GM23338 (cell line): ENCODE data around the gene RPS6KB1. TPM values are rescaled to one million over a fixed set of nuclear protein-coding genes. Genes with fewer than 3 reads are reported as not detected.

ENCODE experiments used
- ATAC-seq: fragments of 200-7000 bp; cut with Tn5 transposase; 3 replicates; pipeline ENCODE4 v1.9.1; 2020
- DNase-seq: peaks from one replicate; pipeline ENCODE4 v3.0.0-alpha.2; 2015; ENCODE audit warnings: low spot score
- H2AFZ ChIP-seq: fragments of 200-600 bp; sonication (generic); 2 replicates; pipeline ENCODE4 v1.8.0; 2016; ENCODE audit warnings: antibody characterized with exemption, mild to moderate bottlenecking, moderate library complexity
- H3F3A ChIP-seq: fragments of 200-600 bp; sonication (generic); replicated peaks from 2 replicates; pipeline ENCODE4 v1.8.0; 2017; ENCODE audit warnings: antibody characterized with exemption, mixed run types, low read depth
- H3K27ac ChIP-seq: fragments of 200-600 bp; sonication (generic); 2 replicates; pipeline ENCODE4 v1.6.1; 2016; ENCODE audit warnings: low read depth
- H3K27me3 ChIP-seq: fragments of 200-600 bp; sonication (generic); 2 replicates; pipeline ENCODE4 v1.8.0; 2016; ENCODE audit warnings: mild to moderate bottlenecking, mixed run types, moderate library complexity; ENCODE audit not compliant: insufficient read depth
- H3K36me3 ChIP-seq: fragments of 200-600 bp; sonication (generic); 2 replicates; pipeline ENCODE4 v1.8.0; 2016; ENCODE audit warnings: mild to moderate bottlenecking; ENCODE audit not compliant: insufficient read depth
- H3K4me1 ChIP-seq: fragments of 200-600 bp; sonication (generic); 2 replicates; pipeline ENCODE4 v1.8.0; 2016; ENCODE audit warnings: mild to moderate bottlenecking, moderate library complexity; ENCODE audit not compliant: insufficient read depth
- H3K4me2 ChIP-seq: fragments of 200-600 bp; sonication (generic); 2 replicates; pipeline ENCODE4 v1.7.1; 2017; ENCODE audit warnings: mixed run types
- H3K4me3 ChIP-seq: fragments of 200-600 bp; sonication (generic); 2 replicates; pipeline ENCODE4 v1.6.1; 2016; ENCODE audit warnings: mixed run types
- H3K79me2 ChIP-seq: fragments of 200-600 bp; sonication (generic); replicated peaks from 2 replicates; pipeline ENCODE4 v1.8.0; 2017; ENCODE audit warnings: mild to moderate bottlenecking; ENCODE audit not compliant: insufficient read depth
- H3K9me2 ChIP-seq: fragments of 200-600 bp; sonication (generic); 2 replicates; pipeline ENCODE4 v1.8.0; 2017; ENCODE audit not compliant: insufficient read depth
- H4K20me1 ChIP-seq: fragments of 200-600 bp; sonication (generic); replicated peaks from 2 replicates; pipeline ENCODE4 v1.8.0; 2017; ENCODE audit warnings: mild to moderate bottlenecking; ENCODE audit not compliant: insufficient read depth
- H3K27ac Mint-ChIP-seq: 2 replicates; pipeline ENCODE4 v1.8.0; 2020; ENCODE audit warnings: inconsistent platforms, mild to moderate bottlenecking, moderate library complexity, mixed read lengths
- H3K27me3 Mint-ChIP-seq: 3 replicates; pipeline ENCODE4 v1.8.0; 2022; ENCODE audit warnings: low read depth, mild to moderate bottlenecking, moderate library complexity, mixed read lengths, inconsistent platforms; ENCODE audit not compliant: insufficient read depth, poor library complexity
- H3K36me3 Mint-ChIP-seq: 3 replicates; pipeline ENCODE4 v1.8.0; 2021; ENCODE audit warnings: low read depth, mild to moderate bottlenecking, inconsistent platforms, moderate library complexity, mixed read lengths
- H3K4me1 Mint-ChIP-seq: 3 replicates; pipeline ENCODE4 v1.8.0; 2020; ENCODE audit warnings: mild to moderate bottlenecking, inconsistent platforms, mixed read lengths
- H3K4me3 Mint-ChIP-seq: 3 replicates; pipeline ENCODE4 v1.8.0; 2021; ENCODE audit warnings: moderate library complexity, mild to moderate bottlenecking, inconsistent platforms, mixed read lengths
- H3K9me3 Mint-ChIP-seq: 3 replicates; pipeline ENCODE4 v1.8.0; 2020; ENCODE audit warnings: moderate library complexity, mild to moderate bottlenecking, inconsistent platforms, mixed read lengths
- CREB1 ChIP-seq: fragments of 250-450 bp; sonication (Bioruptor Pico); IDR thresholded peaks from 2 replicates; pipeline ENCODE4 v1.5.0; 2020; ENCODE audit warnings: low read depth, mild to moderate bottlenecking, moderate library complexity
- CTCF ChIP-seq, 2 experiments: fragments of 200-600 bp in 1 of 2; sonication (generic) in 1 of 2; conservative IDR thresholded peaks; 2 replicates each; pipeline versions ENCODE4 v1.5.1 to v1.6.1; 2016 to 2017; ENCODE audit warnings: antibody characterized with exemption in 2 of 2, low read depth in 2 of 2, mild to moderate bottlenecking in 2 of 2, moderate library complexity in 1 of 2
- ETS1 ChIP-seq: IDR thresholded peaks from 2 replicates; pipeline ENCODE4 v1.6.1; 2016; ENCODE audit warnings: antibody characterized with exemption
- EZH2 ChIP-seq: fragments of 200-600 bp; sonication (generic); IDR thresholded peaks from one replicate; pipeline ENCODE4 v1.8.0; 2017; ENCODE audit warnings: antibody characterized with exemption, mild to moderate bottlenecking, low read depth; ENCODE audit not compliant: unreplicated experiment
- EZH2phosphoT487 ChIP-seq: fragments of 200-600 bp; sonication (generic); IDR thresholded peaks from one replicate; pipeline ENCODE4 v1.8.1; 2018; ENCODE audit warnings: antibody characterized with exemption; ENCODE audit not compliant: unreplicated experiment
- JUNB ChIP-seq: IDR thresholded peaks from one replicate; pipeline ENCODE4 v1.6.1; 2016; ENCODE audit warnings: antibody characterized with exemption; ENCODE audit not compliant: unreplicated experiment
- NANOG ChIP-seq: IDR thresholded peaks from 2 replicates; pipeline ENCODE4 v1.6.1; 2016; ENCODE audit warnings: antibody characterized with exemption, borderline replicate concordance
- POLR2AphosphoS5 ChIP-seq: IDR thresholded peaks from 2 replicates; pipeline ENCODE4 v1.6.1; 2016; ENCODE audit warnings: antibody characterized with exemption, low read depth
- REST ChIP-seq: IDR thresholded peaks from one replicate; pipeline ENCODE4 v1.6.1; 2018; ENCODE audit warnings: antibody characterized with exemption; ENCODE audit not compliant: unreplicated experiment
- STAT1 ChIP-seq: IDR thresholded peaks from one replicate; pipeline ENCODE4 v1.6.1; 2016; ENCODE audit warnings: antibody characterized with exemption; ENCODE audit not compliant: unreplicated experiment
- ZNF114 ChIP-seq: fragments of 250-450 bp; sonication (Bioruptor Pico); IDR thresholded peaks from 2 replicates; pipeline ENCODE4 v1.5.0; 2020; ENCODE audit warnings: mild to moderate bottlenecking, moderate library complexity
- ZNF331 ChIP-seq: fragments of 250-450 bp; sonication (Bioruptor Pico); IDR thresholded peaks from 2 replicates; pipeline ENCODE4 v1.5.0; 2020; ENCODE audit warnings: low read depth, mild to moderate bottlenecking, moderate library complexity
- ZNF462 ChIP-seq: fragments of 250-450 bp; sonication (Bioruptor Pico); IDR thresholded peaks from 2 replicates; pipeline ENCODE4 v1.5.0; 2020; ENCODE audit warnings: mild to moderate bottlenecking, moderate library complexity
- polyA plus RNA-seq: library from polyadenylated mRNA; unstranded; fragments of >200 nt; fragmentation: Nextera tagmentation; extraction: Ambion mirVana; gene quantifications from 2 replicates; pipeline ENCODE4 v1.2.1, GENCODE V29; 2016
- total RNA-seq: library from RNA; depleted of rRNA; stranded (reverse); fragments of >200 nt; shearing (Covaris generic); gene quantifications from 2 replicates; pipeline ENCODE4 v1.2.3, GENCODE V29; 2014

The RPS6KB1 gene
- total and polyA plus RNA-seq, 2 experiments from 2014 or later, result 19.5 to 21.7 TPM

GRCh38 chr17:59892251-59892923, 534 bp upstream of the RPS6KB1 start:
- Histone ChIP-seq H3K36me3 (peaks cover 3% of the 10 kb centered on the region; the same call in 1 of the 2 replicates), H4K20me1 (peaks cover 14% of the 10 kb centered on the region; the same call in 1 of the 2 replicates), H3K27me3 (no peaks in the 10 kb centered on the region), H3F3A (peaks cover 6% of the 10 kb centered on the region; the same call in 1 of the 2 replicates), H3K27ac (no peak overlapping the region), H3K9me2 (no peaks in the 10 kb centered on the region), H3K4me3 (peak overlapping the region; percentile 76), H3K4me2 (peak overlapping the region; percentile 76), H3K79me2 (peaks cover 60% of the 10 kb centered on the region), H3K4me1 (peaks cover 6% of the 10 kb centered on the region; the same call in 1 of the 2 replicates), H2AFZ (peak overlapping the region; percentile 96)
- Mint-ChIP-seq H3K27me3 (peaks cover 17% of the 10 kb centered on the region), H3K9me3 (no peaks in the 10 kb centered on the region), H3K4me1 (peaks cover 10% of the 10 kb centered on the region; the same call in 2 of the 3 replicates), H3K4me3 (peak overlapping the region; percentile 97), H3K27ac (peak overlapping the region; percentile 86), H3K36me3 (peaks cover 18% of the 10 kb centered on the region)
- ATAC-seq, result peak; percentile 53
- TF ChIP-seq NANOG (no peak), ZNF462 (CRISPR knock-in tag) (no peak), ETS1 (no peak), CTCF (conservative IDR thresholded peaks at IDR 0.05; ENCODE audit: low read depth in 2 of 2) (no peak), STAT1 (no peak), EZH2 (no peak), EZH2phosphoT487 (no peak), CREB1 (CRISPR knock-in tag) (no peak), POLR2AphosphoS5 (no peak), REST (no peak), JUNB (no peak), ZNF114 (CRISPR knock-in tag) (no peak), ZNF331 (no peak)
- peak; percentile 9 for DNase-seq
